A673 (cell line): Measurements from ENCODE around the gene GUK1.

Experiments
- EZH2 ChIP-seq: fragments of 200-600 bp; sonication (generic); IDR thresholded peaks from 2 replicates; pipeline ENCODE4 v1.6.1; 2017; ENCODE audit warnings: borderline replicate concordance, low read depth, mild to moderate bottlenecking, mixed read lengths, antibody characterized with exemption, low read length; ENCODE audit not compliant: poor library complexity, severe bottlenecking
- TF ChIP-seq, protein P1 (sequence below): fragments of 300-800, 200-600 bp; sonication (generic); conservative IDR thresholded peaks from 2 replicates; pipeline ENCODE4 v1.5.1; 2017; ENCODE audit warnings: low read depth, mild to moderate bottlenecking, antibody characterized with exemption, low read length, moderate library complexity, mixed read lengths

GRCh38 chr1:228131766-228132165 lies 8.3 kb upstream of the GUK1 start:
- TF ChIP-seq, protein P1, sequence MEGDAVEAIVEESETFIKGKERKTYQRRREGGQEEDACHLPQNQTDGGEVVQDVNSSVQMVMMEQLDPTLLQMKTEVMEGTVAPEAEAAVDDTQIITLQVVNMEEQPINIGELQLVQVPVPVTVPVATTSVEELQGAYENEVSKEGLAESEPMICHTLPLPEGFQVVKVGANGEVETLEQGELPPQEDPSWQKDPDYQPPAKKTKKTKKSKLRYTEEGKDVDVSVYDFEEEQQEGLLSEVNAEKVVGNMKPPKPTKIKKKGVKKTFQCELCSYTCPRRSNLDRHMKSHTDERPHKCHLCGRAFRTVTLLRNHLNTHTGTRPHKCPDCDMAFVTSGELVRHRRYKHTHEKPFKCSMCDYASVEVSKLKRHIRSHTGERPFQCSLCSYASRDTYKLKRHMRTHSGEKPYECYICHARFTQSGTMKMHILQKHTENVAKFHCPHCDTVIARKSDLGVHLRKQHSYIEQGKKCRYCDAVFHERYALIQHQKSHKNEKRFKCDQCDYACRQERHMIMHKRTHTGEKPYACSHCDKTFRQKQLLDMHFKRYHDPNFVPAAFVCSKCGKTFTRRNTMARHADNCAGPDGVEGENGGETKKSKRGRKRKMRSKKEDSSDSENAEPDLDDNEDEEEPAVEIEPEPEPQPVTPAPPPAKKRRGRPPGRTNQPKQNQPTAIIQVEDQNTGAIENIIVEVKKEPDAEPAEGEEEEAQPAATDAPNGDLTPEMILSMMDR, result no peak
- no peak for TF ChIP-seq EZH2
